Measurements from ENCODE around the gene DDX50. TPM values are rescaled to one million over a fixed set of nuclear protein-coding genes. Genes with fewer than 3 reads are reported as not detected.
"Not testable (repeated sequence)": the region's sequence is repeated elsewhere in the genome, so short reads cannot be mapped to it uniquely, and the experiment has no call there.

Gene DDX50
- total and polyA plus RNA-seq, 5 donors = 15.5 to 26.7 (median 24.1) TPM

- 3% methylated on average over 40 of the region's 40 CpGs for WGBS
- no peaks in the 10 kb centered on the region for H3K4me1 ChIP-seq (ENCODE audit: control insufficient read depth, insufficient read depth, low read length)
- DNase-seq = peak; percentile 82 to 93 (median 91)
- no peaks in the 10 kb centered on the region for H3K9me3 ChIP-seq (ENCODE audit: control insufficient read depth, low read length)
- intact Hi-C loops (cut with DNase I) = no loop called here
- H3K4me3 ChIP-seq (ENCODE audit: low read length) = peak overlapping the region; percentile 85
- peak overlapping the region; percentile 88 for H3K27ac ChIP-seq (ENCODE audit: low read length)
- H3K27me3 ChIP-seq (ENCODE audit: control insufficient read depth, insufficient read depth) = no peaks in the 10 kb centered on the region
- peak; percentile 81 to 82 for ATAC-seq
Measured at GRCh38 chr10:68900427-68901104, 549 bp upstream of the DDX50 start.

DNA sequence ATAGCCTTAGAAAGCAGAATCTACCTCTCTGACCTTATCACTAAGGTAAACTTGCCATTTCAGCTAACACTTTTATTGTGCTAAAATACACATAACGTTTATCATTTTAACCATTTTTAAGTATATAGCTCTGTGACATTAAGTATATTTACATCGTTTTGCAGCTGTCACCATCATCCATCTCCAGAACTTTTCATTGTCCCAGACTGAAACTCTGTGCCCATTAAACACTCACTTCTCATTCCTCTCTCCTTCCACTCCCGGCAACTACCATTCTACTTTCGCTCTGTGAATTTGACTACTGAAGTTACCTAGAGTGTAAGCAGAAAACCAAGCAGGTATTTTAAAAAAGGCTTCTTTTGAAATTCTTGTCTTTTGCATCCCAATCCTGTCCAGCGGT is 1.3 kb downstream of the DDX50 start:
- WGBS = 73% methylated on average over 5 of the region's 5 CpGs
- intact Hi-C loops (cut with DNase I) = no loop called here

DNA sequence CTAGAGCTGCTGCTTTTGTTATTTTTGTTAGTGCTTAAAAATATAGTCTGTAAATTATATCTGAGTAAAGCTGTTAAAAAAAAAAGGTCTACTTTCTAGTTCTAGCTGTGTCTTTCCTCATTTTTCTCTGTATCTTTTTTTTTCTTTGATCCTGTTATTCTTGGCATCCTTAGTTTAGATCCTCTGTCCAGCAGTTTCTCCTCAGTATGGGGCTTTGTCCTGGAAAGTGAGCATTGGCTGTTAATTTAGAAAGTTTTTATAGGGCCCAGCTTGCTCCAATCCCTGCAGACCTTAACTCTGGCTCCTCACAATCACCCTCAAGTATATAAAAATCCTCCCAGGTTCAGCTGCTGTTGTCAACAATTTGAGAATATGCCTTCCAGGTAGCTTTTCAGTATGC is 23.5 kb downstream of the DDX50 start:
- peak in 1 of 2 donors; percentile 51 for ATAC-seq
- H3K27ac ChIP-seq (ENCODE audit: low read length) = no peak overlapping the region
- no peak overlapping the region for H3K4me3 ChIP-seq (ENCODE audit: low read length)
- DNase-seq = no peak
- intact Hi-C loops (cut with DNase I) = no loop called here
- no peaks in the 10 kb centered on the region for H3K4me1 ChIP-seq (ENCODE audit: control insufficient read depth, insufficient read depth, low read length)
- no peaks in the 10 kb centered on the region for H3K27me3 ChIP-seq (ENCODE audit: control insufficient read depth, insufficient read depth)
- H3K9me3 ChIP-seq (ENCODE audit: control insufficient read depth, low read length) = no peaks in the 10 kb centered on the region

More for the DNA sequence above, 1.3 kb downstream of the DDX50 start:
- Histone ChIP-seq H3K27ac (ENCODE audit: low read length) (no peak overlapping the region), H3K4me1 (ENCODE audit: control insufficient read depth, insufficient read depth, low read length) (no peaks in the 10 kb centered on the region), H3K9me3 (ENCODE audit: control insufficient read depth, low read length) (no peaks in the 10 kb centered on the region), H3K27me3 (ENCODE audit: control insufficient read depth, insufficient read depth) (no peaks in the 10 kb centered on the region), H3K4me3 (ENCODE audit: low read length) (no peak overlapping the region)
- ATAC-seq = no peak
- no peak for DNase-seq

GRCh38 chr10:68925489-68925888 is 24.4 kb downstream of the DDX50 start:
- DNase-seq = no peak
- intact Hi-C loops (cut with DNase I) = no loop called here
- no peak for ATAC-seq
- no peak overlapping the region for H3K27ac ChIP-seq (ENCODE audit: low read length)
- no peaks in the 10 kb centered on the region for H3K9me3 ChIP-seq (ENCODE audit: control insufficient read depth, low read length)
- no peaks in the 10 kb centered on the region for H3K4me1 ChIP-seq (ENCODE audit: control insufficient read depth, insufficient read depth, low read length)
- no peaks in the 10 kb centered on the region for H3K27me3 ChIP-seq (ENCODE audit: control insufficient read depth, insufficient read depth)
- no peak overlapping the region for H3K4me3 ChIP-seq (ENCODE audit: low read length)
- 99% methylated on average over 4 of the region's 4 CpGs for WGBS

GRCh38 chr10:68929157-68929556 is 28.0 kb downstream of the DDX50 start:
- H3K27ac ChIP-seq (ENCODE audit: low read length); intact Hi-C loops (cut with DNase I); H3K27me3 ChIP-seq (ENCODE audit: control insufficient read depth, insufficient read depth); DNase-seq; H3K4me1 ChIP-seq (ENCODE audit: control insufficient read depth, insufficient read depth, low read length); ATAC-seq; H3K4me3 ChIP-seq (ENCODE audit: low read length); H3K9me3 ChIP-seq (ENCODE audit: control insufficient read depth, low read length): not testable (repeated sequence)
- WGBS = 100% methylated on average over 2 of the region's 2 CpGs

GRCh38 chr10:68929888-68930287 is 28.8 kb downstream of the DDX50 start:
- H3K4me3 ChIP-seq (ENCODE audit: low read length); H3K27ac ChIP-seq (ENCODE audit: low read length); H3K4me1 ChIP-seq (ENCODE audit: control insufficient read depth, insufficient read depth, low read length); H3K9me3 ChIP-seq (ENCODE audit: control insufficient read depth, low read length); H3K27me3 ChIP-seq (ENCODE audit: control insufficient read depth, insufficient read depth); DNase-seq; ATAC-seq; intact Hi-C loops (cut with DNase I): not testable (repeated sequence)
- WGBS = over 99% methylated on average over 8 of the region's 8 CpGs

GRCh38 chr10:68932860-68933259 is 31.7 kb downstream of the DDX50 start:
- WGBS = 97% methylated on average over 3 of the region's 3 CpGs
- H3K27me3 ChIP-seq (ENCODE audit: control insufficient read depth, insufficient read depth); H3K4me3 ChIP-seq (ENCODE audit: low read length); DNase-seq; ATAC-seq; H3K27ac ChIP-seq (ENCODE audit: low read length); H3K9me3 ChIP-seq (ENCODE audit: control insufficient read depth, low read length); H3K4me1 ChIP-seq (ENCODE audit: control insufficient read depth, insufficient read depth, low read length); intact Hi-C loops (cut with DNase I): not testable (repeated sequence)

DNA sequence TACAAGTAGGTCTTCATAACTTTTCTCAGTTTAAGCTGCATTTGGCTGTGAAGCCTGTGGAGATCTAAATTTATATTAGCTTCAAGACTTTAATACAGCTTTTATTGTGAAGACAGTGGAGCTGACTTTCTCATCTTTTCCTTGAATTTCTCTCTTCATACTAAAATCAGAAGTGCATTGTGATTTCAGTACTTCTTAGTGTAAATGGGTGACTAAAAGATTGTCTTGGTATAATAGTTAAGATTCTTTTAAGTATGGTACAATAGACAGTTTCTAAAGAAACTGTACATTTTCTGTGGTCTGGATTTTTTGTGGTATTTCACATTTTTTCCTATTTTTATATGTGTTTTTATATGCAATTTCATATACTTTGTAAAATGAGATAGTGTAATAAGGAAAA is 33.9 kb downstream of the DDX50 start:
- intact Hi-C loops (cut with DNase I) = no loop called here
- H3K27me3 ChIP-seq (ENCODE audit: control insufficient read depth, insufficient read depth) = no peaks in the 10 kb centered on the region
- no peak overlapping the region for H3K27ac ChIP-seq (ENCODE audit: low read length)
- no peaks in the 10 kb centered on the region for H3K4me1 ChIP-seq (ENCODE audit: control insufficient read depth, insufficient read depth, low read length)
- H3K4me3 ChIP-seq (ENCODE audit: low read length) = no peak overlapping the region
- ATAC-seq = no peak
- DNase-seq = no peak
- no peaks in the 10 kb centered on the region for H3K9me3 ChIP-seq (ENCODE audit: control insufficient read depth, low read length)

DNA sequence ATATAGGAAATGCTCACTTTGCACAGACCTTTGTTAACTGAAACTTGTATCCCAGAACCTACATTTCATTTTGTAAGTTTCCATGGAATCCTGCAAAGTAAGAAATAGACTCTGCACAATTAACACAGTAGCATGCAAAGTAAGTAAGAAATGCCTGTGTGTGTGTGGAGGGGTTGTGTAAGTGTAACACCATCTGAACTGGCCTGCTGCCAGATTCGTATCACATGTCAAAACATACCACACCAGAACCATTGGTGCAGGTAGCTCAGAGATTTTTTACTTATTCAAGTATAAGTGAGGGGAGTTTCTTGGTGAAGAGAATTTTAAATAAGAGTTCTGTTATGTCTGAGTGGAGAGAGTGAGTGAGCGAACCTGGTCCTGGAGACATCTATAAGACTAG is 37.0 kb downstream of the DDX50 start:
- H3K4me3 ChIP-seq (ENCODE audit: low read length) = no peak overlapping the region
- no peaks in the 10 kb centered on the region for H3K9me3 ChIP-seq (ENCODE audit: control insufficient read depth, low read length)
- no peaks in the 10 kb centered on the region for H3K4me1 ChIP-seq (ENCODE audit: control insufficient read depth, insufficient read depth, low read length)
- WGBS = 65% methylated on average over 2 of the region's 2 CpGs
- intact Hi-C loops (cut with DNase I) = no loop called here
- ATAC-seq (no peak), DNase-seq (no peak)
- no peak overlapping the region for H3K27ac ChIP-seq (ENCODE audit: low read length)
- no peaks in the 10 kb centered on the region for H3K27me3 ChIP-seq (ENCODE audit: control insufficient read depth, insufficient read depth)

DNA sequence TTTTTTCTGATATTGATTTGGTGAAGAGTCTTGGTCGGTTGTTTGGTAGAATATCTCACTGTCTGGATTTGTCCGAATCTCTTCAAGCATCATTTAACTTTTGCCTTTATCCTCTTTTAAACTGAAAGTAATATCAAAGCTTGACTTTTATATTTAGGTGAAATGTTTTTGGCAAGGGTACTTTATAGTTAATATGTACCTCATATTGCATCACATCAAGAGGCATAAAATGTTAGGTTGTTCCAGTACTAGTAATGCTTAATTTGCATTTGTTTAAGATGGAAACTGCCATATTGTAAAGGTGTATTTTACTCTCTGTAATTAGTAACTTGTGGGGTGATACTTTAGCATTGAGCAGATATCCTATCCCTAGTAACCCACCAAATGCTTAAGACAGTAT is 37.8 kb downstream of the DDX50 start:
- 94% methylated on average over 2 of the region's 2 CpGs for WGBS
- no peak overlapping the region for H3K27ac ChIP-seq (ENCODE audit: low read length)

DNA sequence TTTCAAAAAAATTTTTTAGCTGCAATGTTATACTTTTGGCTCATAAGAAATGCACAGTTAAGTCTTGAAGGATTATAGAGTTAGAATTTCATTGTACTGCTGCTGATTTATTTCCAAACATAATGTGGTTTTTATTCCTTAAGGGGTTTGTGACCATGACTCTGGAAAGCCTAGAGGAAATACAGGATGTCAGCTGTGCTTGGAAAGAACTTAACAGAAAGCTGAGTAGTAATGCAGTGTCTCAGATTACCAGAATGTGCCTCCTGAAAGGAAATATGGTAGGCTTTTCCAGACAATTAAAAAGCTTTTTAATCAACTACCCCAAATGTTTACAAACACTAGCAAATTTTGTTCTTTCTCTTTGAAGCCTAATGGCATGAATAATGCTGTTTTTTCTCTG is 39.8 kb downstream of the DDX50 start:
- not testable (repeated sequence) for DNase-seq; H3K9me3 ChIP-seq (ENCODE audit: control insufficient read depth, low read length); H3K4me1 ChIP-seq (ENCODE audit: control insufficient read depth, insufficient read depth, low read length); H3K27ac ChIP-seq (ENCODE audit: low read length); H3K27me3 ChIP-seq (ENCODE audit: control insufficient read depth, insufficient read depth); ATAC-seq; H3K4me3 ChIP-seq (ENCODE audit: low read length)
- intact Hi-C loops (cut with DNase I) = loop anchor here in 1 of 4 donors (10.0 kb wide), 1 partner anchor 186 kb away; no protein-coding TSS in a partner anchor

More for the DNA sequence above, 37.8 kb downstream of the DDX50 start:
- no peaks in the 10 kb centered on the region for H3K27me3 ChIP-seq (ENCODE audit: control insufficient read depth, insufficient read depth)
- H3K9me3 ChIP-seq (ENCODE audit: control insufficient read depth, low read length) = no peaks in the 10 kb centered on the region
- intact Hi-C loops (cut with DNase I) = no loop called here
- no peaks in the 10 kb centered on the region for H3K4me1 ChIP-seq (ENCODE audit: control insufficient read depth, insufficient read depth, low read length)
- ATAC-seq (no peak), DNase-seq (no peak)
- H3K4me3 ChIP-seq (ENCODE audit: low read length) = no peak overlapping the region

GRCh38 chr10:68950598-68950997 is 49.5 kb downstream of the DDX50 start:
- intact Hi-C loops (cut with DNase I) = no loop called here
- H3K9me3 ChIP-seq (ENCODE audit: control insufficient read depth, low read length) = no peaks in the 10 kb centered on the region
- H3K4me3 ChIP-seq (ENCODE audit: low read length) = no peak overlapping the region
- no peak overlapping the region for H3K27ac ChIP-seq (ENCODE audit: low read length)
- 95% methylated on average over 3 of the region's 3 CpGs for WGBS
- H3K4me1 ChIP-seq (ENCODE audit: control insufficient read depth, insufficient read depth, low read length) = no peaks in the 10 kb centered on the region
- H3K27me3 ChIP-seq (ENCODE audit: control insufficient read depth, insufficient read depth) = no peaks in the 10 kb centered on the region
- DNase-seq (no peak), ATAC-seq (no peak)

Data from right cardiac atrium (tissue), 5 donors.